ENCODE data around the gene ABCB1. TPM values are rescaled to one million over a fixed set of nuclear protein-coding genes. Genes with fewer than 3 reads are reported as not detected.
"Not testable (repeated sequence)": the region's sequence is repeated elsewhere in the genome, so short reads cannot be mapped to it uniquely, and the experiment has no call there.

ABCB1 gene
- total RNA-seq, 1 experiment from 2014 or later, result 0.59 TPM

DNA sequence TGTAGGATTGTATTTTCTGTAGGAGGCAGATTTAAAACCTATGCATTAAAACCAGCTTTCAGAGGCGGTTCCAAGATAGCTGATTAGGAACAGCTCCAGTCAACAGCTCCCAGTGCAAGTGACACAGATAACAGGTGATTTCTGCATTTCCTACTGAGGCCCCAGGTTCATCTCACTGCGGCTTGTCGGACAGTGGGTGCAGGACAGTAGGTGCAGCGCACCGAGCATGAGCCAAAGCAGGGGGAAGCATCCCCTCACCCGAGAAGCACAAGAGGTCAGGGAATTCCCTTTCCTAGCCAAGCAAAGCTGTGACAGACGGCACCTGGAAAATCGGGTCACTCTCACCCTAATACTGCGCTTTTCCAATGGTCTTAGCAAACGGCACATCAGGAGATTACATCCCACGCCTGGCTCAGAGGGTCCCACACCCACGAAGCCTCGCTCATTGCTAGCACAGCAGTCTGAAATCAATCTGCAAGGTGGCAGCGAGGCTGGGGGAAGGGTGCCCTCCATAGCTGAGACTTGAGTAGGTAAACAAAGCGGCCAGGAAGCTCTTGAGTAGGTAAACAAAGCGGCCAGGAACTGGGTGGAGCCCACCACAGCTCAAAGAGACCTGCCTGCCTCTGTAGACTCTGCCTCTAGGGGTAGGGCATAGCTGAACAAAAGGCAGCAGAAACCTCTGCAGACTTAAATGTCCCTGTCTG is 135.7 kb downstream of the ABCB1 start:
- H3K4me3 ChIP-seq, DNase-seq, H3K9me3 ChIP-seq, H3K27me3 ChIP-seq, H3K36me3 ChIP-seq: not testable (repeated sequence)

DNA sequence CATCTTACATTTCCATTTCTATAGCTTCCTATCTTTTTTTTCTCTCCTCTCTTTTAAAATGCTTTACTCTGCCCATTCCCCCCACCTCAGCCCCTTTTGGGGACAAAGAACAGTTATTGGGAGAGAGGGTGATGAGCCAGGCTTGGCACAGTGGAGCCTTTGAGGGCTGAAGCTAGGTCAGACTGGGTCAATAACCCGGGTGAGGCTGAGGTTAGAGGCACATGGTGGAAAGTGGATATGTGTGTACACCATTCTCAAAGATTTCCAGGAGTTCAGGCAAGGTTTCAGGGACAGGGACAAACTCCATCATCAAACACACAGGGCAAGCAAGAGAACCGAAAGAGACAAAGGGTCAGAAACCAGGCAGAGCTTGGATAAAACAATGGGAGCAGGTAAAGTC is 136.7 kb downstream of the ABCB1 start:
- Histone ChIP-seq H3K4me3 (no peak overlapping the region), H3K9me3 (no peaks in the 10 kb centered on the region), H3K27me3 (no peaks in the 10 kb centered on the region), H3K36me3 (no peaks in the 10 kb centered on the region)
- DNase-seq, result no peak

DNA sequence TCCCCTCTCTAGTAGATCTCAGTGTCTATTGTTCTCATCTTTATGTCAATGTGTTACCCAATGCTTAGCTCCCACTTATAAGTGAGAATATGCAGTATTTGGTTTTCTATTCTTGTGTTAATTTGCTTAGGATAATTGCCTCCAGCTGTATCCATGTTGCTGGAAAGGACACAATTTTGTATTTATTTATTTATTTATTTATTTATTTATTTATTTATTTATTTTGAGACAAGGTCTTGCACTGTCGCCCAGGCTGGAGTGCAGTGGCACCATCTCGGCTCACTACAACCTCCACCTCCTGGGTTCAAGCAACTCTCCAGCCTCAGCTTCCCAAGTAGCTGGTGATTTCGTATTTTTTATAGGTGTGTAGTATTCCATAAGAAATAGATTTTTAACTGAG is 140.2 kb downstream of the ABCB1 start:
- H3K4me3 ChIP-seq, H3K36me3 ChIP-seq, H3K9me3 ChIP-seq, H3K27me3 ChIP-seq, DNase-seq: not testable (repeated sequence)

DNA sequence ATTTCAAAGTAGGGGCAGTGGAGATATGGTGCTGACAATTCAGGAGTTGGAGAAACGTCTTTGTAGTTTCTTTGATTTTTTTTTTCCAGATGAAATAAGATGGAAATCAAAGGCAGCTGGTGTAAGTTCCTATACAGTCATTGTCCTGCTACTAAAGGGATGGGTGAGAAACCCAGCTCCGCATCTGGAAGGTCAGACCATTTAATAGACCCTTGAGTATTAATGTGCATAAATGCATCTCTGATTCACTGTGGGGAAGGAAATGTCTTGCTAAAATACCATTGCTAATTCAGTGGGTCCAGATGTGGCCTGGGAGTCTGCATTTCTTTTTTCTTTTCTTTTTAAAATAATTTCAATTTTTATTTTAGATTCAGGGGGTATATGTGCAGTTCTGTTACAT is 140.7 kb downstream of the ABCB1 start:
- DNase-seq, result no peak
- H3K9me3 ChIP-seq, result no peaks in the 10 kb centered on the region
- no peak overlapping the region for H3K4me3 ChIP-seq
- no peaks in the 10 kb centered on the region for H3K36me3 ChIP-seq
- H3K27me3 ChIP-seq, result no peaks in the 10 kb centered on the region

DNA sequence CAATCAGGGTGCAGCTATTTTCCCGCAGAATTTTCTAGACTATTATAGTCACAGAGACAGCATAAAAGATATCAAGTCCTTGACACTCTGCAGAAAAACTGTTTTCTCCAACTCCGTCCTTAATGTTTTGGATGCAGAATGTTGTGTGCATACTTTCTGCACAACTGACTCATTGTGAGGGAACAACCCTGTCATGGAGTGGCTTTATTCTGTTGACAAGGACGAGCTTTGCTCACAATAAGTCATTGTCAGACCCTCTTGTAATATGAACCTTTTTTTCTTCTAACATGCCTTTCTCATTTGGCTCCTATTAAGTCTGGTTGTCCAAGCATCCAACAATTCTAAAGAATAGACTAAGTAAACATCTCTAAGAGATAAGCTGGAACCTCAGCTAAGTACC is 142.5 kb downstream of the ABCB1 start:
- Histone ChIP-seq H3K4me3 (no peak overlapping the region), H3K9me3 (no peaks in the 10 kb centered on the region), H3K36me3 (no peaks in the 10 kb centered on the region), H3K27me3 (no peaks in the 10 kb centered on the region)
- DNase-seq, result no peak

DNA sequence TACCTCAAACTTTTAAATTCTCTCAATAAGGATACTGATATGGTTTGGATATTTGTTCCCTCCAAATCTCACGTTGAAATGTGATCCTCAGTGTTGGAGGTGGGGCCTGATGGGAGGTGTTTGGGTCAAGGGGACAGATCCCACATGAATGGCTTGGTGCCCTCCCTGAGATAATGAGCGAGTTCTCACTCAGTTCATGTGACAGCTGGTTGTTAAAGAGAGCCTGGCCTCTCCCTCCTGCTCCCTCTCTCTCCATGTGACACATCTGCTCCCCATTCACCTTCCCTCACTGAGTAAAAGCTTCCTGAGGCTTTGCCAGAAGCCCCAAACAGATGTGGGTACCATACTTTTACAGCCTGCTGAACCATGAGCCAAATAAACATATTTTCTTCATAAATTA is 144.4 kb downstream of the ABCB1 start:
- DNase-seq, result no peak
- Histone ChIP-seq H3K27me3 (no peaks in the 10 kb centered on the region), H3K36me3 (no peaks in the 10 kb centered on the region), H3K9me3 (no peaks in the 10 kb centered on the region), H3K4me3 (no peak overlapping the region)

Other genes with a start within 250 kb of the ABCB1 start
- gene ABCB4, start 125.2 kb downstream of the ABCB1 start, total RNA-seq (2014; rRNA removed; shearing (Covaris generic); ENCODE audit: low replicate concordance), result 0.69 and 0.99 TPM in 2 replicates
- 1.6 and 2.8 TPM in 2 replicates for gene RUNDC3B, start 27.5 kb upstream of the ABCB1 start, total RNA-seq (2014; rRNA removed; shearing (Covaris generic); ENCODE audit: low replicate concordance)

Measured in MG63 (cell line).